GM10248 (cell line): Measurements from ENCODE around the gene LRRFIP1.

Experiments
- CTCF ChIA-PET: fragments of 300-600 bp; sonication (Branson Sonifier 250); formaldehyde crosslinking; extraction: SDS; loops from one replicate; lab custom pipeline; 2021; ENCODE audit warnings: antibody characterized with exemption; lab: Yijun Ruan, JAX
- POLR2A ChIA-PET: fragments of 350-650 bp; sonication (Branson Sonifier 250); formaldehyde crosslinking; extraction: SDS; loops from one replicate; lab custom pipeline; 2020; ENCODE audit warnings: antibody characterized with exemption; lab: Yijun Ruan, JAX
- DNase-seq: peaks from one replicate; pipeline ENCODE4 v3.0.0; 2012; ENCODE audit errors: extremely low spot score
- CTCF ChIP-seq: IDR thresholded peaks from 2 replicates; pipeline ENCODE4 v1.5.1; 2012; ENCODE audit warnings: mild to moderate bottlenecking, low read depth; ENCODE audit errors: extremely low read depth, missing control alignments, control extremely low read depth

Gene LRRFIP1

GRCh38 chr2:237697586-237698357 is 70.4 kb downstream of the LRRFIP1 start:
- DNase-seq, result no peak
- POLR2A ChIA-PET, result no interaction called here
- TF ChIP-seq CTCF, result no peak
- CTCF ChIA-PET, result interaction anchor here (0.7 to 3.1 kb wide), 12 partner anchors 10 to 69 kb away, joined by 3 to 17 read pairs (median 4); no protein-coding TSS in a partner anchor

- DNase-seq, result no peak
- POLR2A ChIA-PET, result no interaction called here
- CTCF ChIA-PET, result interaction anchor here (0.7 to 3.1 kb wide), 7 partner anchors 10 to 68 kb away, joined by 3 to 15 read pairs (median 4); no protein-coding TSS in a partner anchor
- no peak for TF ChIP-seq CTCF
Measured at GRCh38 chr2:237698358-237698694, 70.9 kb downstream of the LRRFIP1 start.

- no peak for DNase-seq
- POLR2A ChIA-PET, result interaction anchor here (1.0 to 2.4 kb wide), 2 partner anchors 7 to 9 kb away, joined by 8 to 11 read pairs; no protein-coding TSS in a partner anchor
- CTCF ChIA-PET, result interaction anchor here (1.4 to 3.1 kb wide), 3 partner anchors 26 to 45 kb away, joined by 3 to 17 read pairs (median 10); no protein-coding TSS in a partner anchor
- TF ChIP-seq CTCF, result no peak
Measured at GRCh38 chr2:237699870-237700511, 72.6 kb downstream of the LRRFIP1 start.

- CTCF ChIA-PET, result interaction anchor here (1.4 to 3.1 kb wide), 3 partner anchors 27 to 45 kb away, joined by 3 to 17 read pairs (median 10); no protein-coding TSS in a partner anchor
- peak; percentile 61 for DNase-seq
- POLR2A ChIA-PET, result interaction anchor here (1.0 to 2.4 kb wide), 2 partner anchors 8 to 9 kb away, joined by 8 to 11 read pairs; no protein-coding TSS in a partner anchor
- no peak for TF ChIP-seq CTCF
Measured at GRCh38 chr2:237700512-237701032, 73.2 kb downstream of the LRRFIP1 start.

- ChIA-PET POLR2A (interaction anchor here (1.0 to 2.4 kb wide), 2 partner anchors 8 to 10 kb away, joined by 8 to 11 read pairs; no protein-coding TSS in a partner anchor), CTCF (interaction anchor here (1.4 to 3.1 kb wide), 3 partner anchors 28 to 44 kb away, joined by 3 to 17 read pairs (median 10); no protein-coding TSS in a partner anchor)
- no peak for TF ChIP-seq CTCF
- DNase-seq, result no peak
Measured at GRCh38 chr2:237701033-237701858, 73.9 kb downstream of the LRRFIP1 start.
